Stimulated activated CD8-positive, alpha-beta memory T cell treated with anti-CD3 and anti-CD28 coated beads, Interleukin-12 subunit alpha, Interleukin-12 subunit beta, amount 100 ng/mL, for 24 hours (primary cell): ENCODE data around the gene BRINP3.

ENCODE experiments used
- DNase-seq: peaks from one replicate; pipeline ENCODE4 v3.0.0-alpha.2; 2020; ENCODE audit errors: extremely low read depth

The BRINP3 gene

GRCh38 chr1:190452272-190452848 lies 25.3 kb downstream of the BRINP3 start:
- DNase-seq, result no peak

DNA sequence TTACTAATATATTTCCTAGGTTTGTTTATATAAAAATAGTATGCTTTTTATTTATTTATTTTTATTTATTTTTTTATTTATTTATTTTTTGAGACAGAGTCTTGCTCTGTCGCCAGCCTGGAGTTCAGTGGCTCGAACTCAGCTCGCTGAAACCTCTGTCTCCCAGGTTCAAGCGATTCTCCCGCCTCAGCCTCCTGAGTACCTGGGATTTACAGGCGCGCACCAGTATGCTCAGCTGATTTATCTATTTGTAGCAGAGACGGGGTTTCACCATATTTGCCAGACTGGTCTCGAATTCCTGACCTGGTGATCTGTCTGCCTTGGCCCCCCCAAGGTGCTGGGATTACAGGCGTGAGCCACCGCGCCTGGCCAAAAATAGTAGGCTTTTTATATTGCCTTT lies 33.2 kb downstream of the BRINP3 start:
- no peak for DNase-seq

DNA sequence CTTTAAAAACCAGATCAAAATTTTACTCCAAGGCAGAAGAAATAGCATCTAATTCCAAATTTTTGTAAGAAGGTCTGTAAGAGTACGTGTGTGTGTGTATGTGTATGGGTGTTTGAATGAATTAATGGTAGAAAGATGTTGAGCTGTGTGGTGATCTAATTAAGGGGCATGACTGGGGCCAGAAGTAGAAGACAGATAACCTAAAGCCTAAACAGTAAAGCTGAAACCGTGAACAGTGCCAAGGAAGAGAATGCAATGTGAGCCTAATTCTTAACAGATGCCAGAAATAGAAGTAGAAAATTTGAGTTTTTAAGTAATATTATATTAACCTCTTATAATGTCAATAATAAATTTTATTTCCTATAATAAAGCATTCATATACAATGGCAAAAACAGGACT lies 38.2 kb downstream of the BRINP3 start:
- DNase-seq, result no peak

DNA sequence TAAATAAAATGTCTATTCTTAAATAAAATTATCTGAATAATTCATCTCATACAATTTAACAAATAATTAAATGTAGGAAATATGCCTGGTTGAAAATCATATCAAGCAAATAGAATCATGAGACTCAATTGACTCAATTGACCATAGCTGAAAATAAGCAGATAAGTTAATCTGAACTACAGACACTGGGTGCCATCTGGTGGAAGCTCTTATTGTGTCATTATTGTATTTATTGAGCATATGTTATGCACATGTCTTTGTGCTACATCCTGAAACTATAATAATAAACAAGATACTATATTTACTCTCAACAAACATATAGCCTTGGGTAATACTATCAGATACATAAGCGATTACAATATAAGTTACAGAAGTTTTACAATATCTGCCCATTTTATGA lies 41.0 kb downstream of the BRINP3 start:
- no peak for DNase-seq

DNA sequence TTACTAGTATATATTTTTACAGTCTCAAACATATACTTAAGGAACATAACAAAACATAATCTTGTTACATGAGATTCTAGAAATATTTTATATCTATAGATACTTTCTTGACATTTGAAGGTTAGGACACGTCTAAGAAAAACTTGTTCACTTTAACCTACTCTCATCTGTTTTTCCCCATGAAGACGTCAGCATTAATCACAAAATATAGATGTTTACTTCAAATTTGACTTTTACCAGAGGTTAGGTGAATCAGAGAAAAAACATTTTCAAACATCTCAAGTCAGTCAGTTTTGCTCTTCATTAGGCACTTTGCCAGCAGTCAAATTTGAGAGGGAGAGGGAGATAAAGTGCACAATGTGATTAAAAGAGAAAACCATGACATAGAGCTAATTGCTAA lies 47.7 kb downstream of the BRINP3 start:
- no peak for DNase-seq

GRCh38 chr1:190429141-190429540 lies 48.5 kb downstream of the BRINP3 start:
- no peak for DNase-seq

GRCh38 chr1:190416239-190416638 lies 61.4 kb downstream of the BRINP3 start:
- no peak for DNase-seq

- no peak for DNase-seq
These were observed 64.5 kb downstream of the BRINP3 start for GRCh38 chr1:190413142-190413541.

DNA sequence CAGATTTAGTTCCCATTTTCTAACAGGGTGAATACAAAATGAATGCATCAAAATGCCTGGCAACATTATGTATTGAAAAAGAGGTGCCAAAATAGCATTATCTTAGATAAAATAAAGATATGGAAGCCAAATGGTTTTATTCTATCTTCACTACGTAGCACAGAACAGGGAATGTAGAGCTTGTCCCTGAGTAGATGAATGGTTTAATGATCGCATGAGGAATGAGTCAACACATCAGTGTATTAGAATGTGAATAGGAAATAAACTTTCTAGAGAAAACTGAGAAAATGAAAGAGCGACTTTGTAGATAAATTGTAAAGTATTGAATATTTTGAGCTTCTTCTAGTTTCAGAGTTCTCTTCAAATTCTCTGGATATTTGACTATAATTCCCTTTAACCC lies 74.3 kb downstream of the BRINP3 start:
- DNase-seq, result no peak

DNA sequence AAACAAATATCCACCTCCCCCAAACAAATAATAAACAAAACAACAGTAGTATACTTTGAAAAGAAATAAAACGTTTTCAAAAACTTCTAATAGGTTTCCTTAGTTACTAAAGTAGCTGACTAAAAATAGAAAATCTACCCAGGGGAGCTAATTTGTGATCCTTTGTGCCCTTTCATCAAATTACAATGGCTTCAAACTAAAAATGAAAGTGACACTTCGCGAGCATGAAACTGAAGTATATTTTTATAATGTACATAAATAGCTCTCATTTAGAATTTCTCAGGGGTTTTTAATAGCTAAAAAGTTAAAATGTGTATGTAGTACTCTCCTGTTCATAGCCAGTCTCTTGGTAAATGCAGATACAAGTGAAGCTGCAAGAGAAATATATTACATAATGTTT lies 78.4 kb downstream of the BRINP3 start:
- DNase-seq, result no peak

DNA sequence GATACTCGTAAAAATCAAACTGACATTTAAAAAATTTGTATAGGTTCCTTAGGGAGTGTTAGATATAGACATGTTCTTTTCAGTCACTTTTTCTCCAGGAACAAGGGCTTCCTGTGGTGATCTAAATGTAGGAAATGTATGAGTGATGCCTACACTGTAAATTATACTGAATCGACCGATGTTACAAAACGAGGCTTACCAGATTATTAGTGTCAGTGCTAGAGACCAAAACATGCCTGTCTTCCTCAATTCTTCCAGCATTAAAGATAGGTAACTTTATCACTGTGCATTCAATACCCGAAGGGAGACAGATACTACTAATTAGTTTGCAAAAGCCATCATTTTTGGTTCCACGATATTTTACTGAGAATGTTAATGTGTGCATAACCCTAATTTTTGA lies 86.1 kb downstream of the BRINP3 start:
- DNase-seq, result no peak

DNA sequence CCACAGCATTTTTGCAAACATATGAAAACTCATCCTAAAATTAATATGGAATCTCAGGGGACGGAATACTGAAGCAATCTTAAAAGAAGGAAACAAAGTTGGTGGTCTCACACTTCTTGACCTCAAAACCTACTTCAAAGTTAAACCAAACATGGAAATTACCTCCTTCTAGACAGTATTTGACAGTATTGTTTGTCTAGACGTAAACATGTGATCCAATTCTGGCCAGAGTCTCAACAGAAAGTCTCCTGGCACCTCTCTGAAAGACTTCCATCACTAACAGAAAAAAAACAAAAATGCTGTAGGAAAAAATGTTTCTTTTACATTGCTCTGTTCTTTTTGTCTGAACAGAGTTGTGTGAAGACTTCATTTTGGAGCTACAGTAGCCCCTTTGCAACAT lies 99.7 kb downstream of the BRINP3 start:
- DNase-seq, result no peak

GRCh38 chr1:190377294-190377693 lies 100.4 kb downstream of the BRINP3 start:
- DNase-seq, result no peak

DNA sequence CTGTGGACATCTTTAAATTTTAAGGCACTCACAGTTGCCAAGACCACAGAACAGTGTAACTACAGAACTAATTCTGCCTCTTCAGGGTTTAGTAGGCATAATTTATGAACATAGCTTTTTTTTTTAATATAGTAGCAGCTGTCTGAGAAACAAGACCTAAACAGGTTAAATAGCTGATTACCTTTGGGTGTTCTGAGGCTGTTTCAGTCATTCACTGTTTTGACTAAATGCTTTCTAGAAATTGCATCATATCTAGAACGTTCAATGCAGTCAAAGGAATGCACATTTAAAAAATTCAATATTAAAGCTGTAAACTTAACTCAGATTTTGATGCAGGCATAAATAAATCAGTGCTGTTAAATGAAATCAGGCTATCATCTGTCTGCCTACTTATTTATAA lies 101.6 kb downstream of the BRINP3 start:
- DNase-seq, result no peak

DNA sequence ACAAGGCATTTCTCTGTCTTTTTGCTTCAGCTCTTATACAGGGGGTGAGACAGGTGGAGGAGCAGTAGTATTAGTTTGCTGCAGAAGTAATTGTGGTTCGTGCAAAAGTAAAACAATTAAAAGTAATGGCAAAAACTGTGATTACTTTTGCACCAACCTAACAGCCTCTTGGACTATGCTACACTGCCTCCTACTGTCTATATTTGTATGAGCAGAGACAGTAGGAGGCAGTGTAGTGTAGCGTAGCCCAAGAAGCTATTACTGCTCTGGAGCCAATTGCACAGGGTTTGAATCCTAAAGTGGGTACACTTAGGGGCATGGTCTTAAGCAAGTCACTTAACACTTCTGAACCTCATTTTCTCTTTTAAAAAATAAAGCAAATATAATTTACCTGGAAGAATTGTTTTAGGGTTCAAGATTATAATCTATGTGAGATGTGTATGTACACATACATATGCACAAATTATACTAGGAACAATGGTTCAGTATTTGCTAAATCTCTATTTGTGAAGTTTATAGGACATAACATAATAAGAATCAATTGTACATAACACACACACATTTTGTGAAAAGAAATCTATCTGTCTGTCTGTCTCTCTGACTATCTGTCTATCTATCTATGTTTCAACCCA lies 103.8 kb downstream of the BRINP3 start:
- DNase-seq, result no peak

GRCh38 chr1:190367200-190367599 lies 110.5 kb downstream of the BRINP3 start:
- no peak for DNase-seq

- DNase-seq, result no peak
These were observed 112.4 kb downstream of the BRINP3 start for GRCh38 chr1:190365283-190365682.

- DNase-seq, result no peak
These were observed 124.0 kb downstream of the BRINP3 start for GRCh38 chr1:190353538-190354101.

GRCh38 chr1:190344454-190344853 lies 133.2 kb downstream of the BRINP3 start:
- no peak for DNase-seq

- DNase-seq, result no peak
These were observed 138.8 kb downstream of the BRINP3 start for GRCh38 chr1:190338829-190339228.

DNA sequence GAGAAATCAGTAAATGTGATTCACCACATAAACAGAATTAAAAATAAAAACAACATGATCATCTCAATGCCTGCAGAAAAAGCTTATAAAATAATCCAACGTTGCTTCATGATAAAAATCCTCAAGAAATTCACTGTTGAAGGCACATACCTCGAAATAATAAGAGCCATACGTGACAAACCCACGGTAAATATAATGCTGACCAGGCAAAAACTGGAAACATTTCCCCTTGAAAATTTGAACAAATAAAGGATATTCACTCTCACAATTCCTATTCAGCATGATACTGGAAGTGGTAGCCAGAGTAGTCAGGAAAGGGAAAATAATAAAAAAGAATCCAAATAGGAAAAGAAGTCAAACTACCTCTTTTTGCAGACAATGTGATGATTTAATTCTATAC lies 148.8 kb downstream of the BRINP3 start:
- DNase-seq, result no peak

DNA sequence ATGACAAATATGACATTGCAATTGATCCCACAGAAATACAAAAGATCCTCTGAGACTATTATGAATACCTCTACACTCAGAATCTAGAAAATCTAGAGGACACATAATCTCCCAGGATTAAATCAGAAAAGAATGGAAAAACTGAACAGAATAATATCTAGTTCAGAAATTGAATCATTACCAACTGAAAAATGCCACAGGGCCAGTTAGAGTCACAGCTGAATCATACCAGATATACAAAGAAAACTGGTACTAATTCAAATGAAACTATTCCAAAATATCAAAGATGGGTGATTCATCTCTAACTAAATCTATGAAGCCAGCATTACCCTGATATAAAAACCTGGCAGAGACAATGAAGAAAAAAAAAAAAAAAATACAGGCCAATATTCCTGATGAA lies 149.3 kb downstream of the BRINP3 start:
- DNase-seq, result no peak

DNA sequence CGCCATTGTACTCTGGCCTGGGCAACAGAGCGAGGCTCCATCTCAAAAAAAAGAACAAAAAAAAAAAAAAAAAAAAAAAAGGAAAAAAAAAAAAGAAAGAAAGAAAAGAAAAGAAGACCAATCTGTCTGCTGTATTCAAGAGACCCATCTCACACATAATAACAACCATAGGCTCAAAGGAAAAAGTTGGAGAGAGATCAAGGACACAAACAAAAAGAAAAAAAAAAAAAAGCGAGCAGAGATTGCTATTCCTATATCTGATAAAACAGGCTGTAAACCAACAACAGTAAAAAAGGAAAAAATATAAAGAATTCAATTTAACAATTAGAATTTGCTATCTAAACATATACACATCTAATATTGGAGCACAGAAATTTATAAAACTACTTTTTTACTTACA lies 150.4 kb downstream of the BRINP3 start:
- no peak for DNase-seq

GRCh38 chr1:190323530-190323929 lies 154.1 kb downstream of the BRINP3 start:
- DNase-seq, result no peak
